OCI-LY3 (cell line): ENCODE measurements around the gene NHEJ1.
A peak's percentile ranks its signal among the peaks of the same experiment; 100 is the strongest.

Source experiments
- H2AFZ ChIP-seq: fragments of 200-600, 300-600 bp; shearing (Covaris generic); 2 replicates; pipeline ENCODE4 v1.6.0; 2014; ENCODE audit warnings: antibody characterized with exemption, low read depth, low read length
- H3K27ac ChIP-seq: fragments of 200-600, 300-600 bp; sonication (generic); 2 replicates; pipeline ENCODE4 v1.5.1; 2014; ENCODE audit warnings: mild to moderate bottlenecking, low read length, moderate library complexity, mixed read lengths
- H3K27me3 ChIP-seq: fragments of 200-600, 300-600 bp; sonication (generic); 2 replicates; pipeline ENCODE4 v1.6.1; 2014; ENCODE audit warnings: low read depth, low read length, mixed read lengths
- H3K36me3 ChIP-seq: fragments of 200-600, 300-600 bp; sonication (generic); replicated peaks from 2 replicates; pipeline ENCODE3; 2014; ENCODE audit warnings: low read depth, low read length, mixed read lengths
- H3K4me1 ChIP-seq: fragments of 300-600, 200-600 bp; sonication (generic); 2 replicates; pipeline ENCODE4 v1.6.1; 2014; ENCODE audit warnings: low read length, mixed read lengths
- H3K4me2 ChIP-seq: fragments of 200-600, 300-600 bp; sonication (generic); 2 replicates; pipeline ENCODE4 v1.6.1; 2014; ENCODE audit warnings: low read length, mixed read lengths
- H3K4me3 ChIP-seq: fragments of 300-600, 200-600 bp; sonication (generic); 2 replicates; pipeline ENCODE4 v1.5.1; 2014; ENCODE audit warnings: antibody characterized with exemption, mild to moderate bottlenecking, low read length, moderate library complexity
- H3K79me2 ChIP-seq: fragments of 300-600, 200-600 bp; shearing (Covaris generic); 2 replicates; pipeline ENCODE4 v1.6.1; 2014; ENCODE audit warnings: mild to moderate bottlenecking, low read length, mixed read lengths
- H3K9ac ChIP-seq: fragments of 300-600, 200-600 bp; shearing (Covaris generic); 2 replicates; pipeline ENCODE4 v1.6.0; 2014; ENCODE audit warnings: mild to moderate bottlenecking, low read length, moderate library complexity
- H3K9me3 ChIP-seq: fragments of 200-600, 300-600 bp; shearing (Covaris generic); 2 replicates; pipeline ENCODE4 v1.6.1; 2014; ENCODE audit warnings: low read length, mixed read lengths; ENCODE audit not compliant: insufficient read depth
- H4K20me1 ChIP-seq: fragments of 200-600, 300-600 bp; sonication (generic); 2 replicates; pipeline ENCODE4 v1.6.1; 2016; ENCODE audit warnings: low read length, mixed read lengths; ENCODE audit not compliant: insufficient read depth
- EZH2phosphoT487 ChIP-seq: fragments of 200-600 bp; shearing (Covaris generic); IDR thresholded peaks from 2 replicates; pipeline ENCODE4 v1.6.1; 2018; ENCODE audit warnings: antibody characterized with exemption, mixed run types, low read depth
- TF ChIP-seq, protein P1 (sequence below): fragments of 200-600, 300-600 bp; sonication (generic); IDR thresholded peaks from 2 replicates; pipeline ENCODE4 v1.5.1; 2014; ENCODE audit warnings: antibody characterized with exemption, low read length, low read depth

NHEJ1 gene

DNA sequence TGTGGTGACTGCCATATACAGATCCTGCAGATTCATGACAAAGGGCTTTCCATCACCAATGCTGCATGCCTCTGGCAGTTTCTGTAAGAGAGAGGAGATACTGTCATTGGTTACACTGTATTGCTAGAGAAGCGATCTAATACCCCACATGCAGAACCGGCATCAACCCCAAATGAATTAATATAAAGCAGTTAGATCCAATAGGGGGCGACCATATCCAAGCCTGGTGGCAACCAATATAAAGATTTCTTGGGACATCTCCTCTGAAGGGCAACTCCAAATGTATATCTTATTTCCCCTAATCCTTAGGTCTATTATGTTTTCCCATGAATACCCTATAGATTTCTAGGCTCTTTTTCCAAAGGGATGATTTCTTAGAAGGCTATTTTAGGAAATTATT lies 82.5 kb downstream of the NHEJ1 start:
- H3K4me2 ChIP-seq, result no peak overlapping the region
- TF ChIP-seq, protein P1, sequence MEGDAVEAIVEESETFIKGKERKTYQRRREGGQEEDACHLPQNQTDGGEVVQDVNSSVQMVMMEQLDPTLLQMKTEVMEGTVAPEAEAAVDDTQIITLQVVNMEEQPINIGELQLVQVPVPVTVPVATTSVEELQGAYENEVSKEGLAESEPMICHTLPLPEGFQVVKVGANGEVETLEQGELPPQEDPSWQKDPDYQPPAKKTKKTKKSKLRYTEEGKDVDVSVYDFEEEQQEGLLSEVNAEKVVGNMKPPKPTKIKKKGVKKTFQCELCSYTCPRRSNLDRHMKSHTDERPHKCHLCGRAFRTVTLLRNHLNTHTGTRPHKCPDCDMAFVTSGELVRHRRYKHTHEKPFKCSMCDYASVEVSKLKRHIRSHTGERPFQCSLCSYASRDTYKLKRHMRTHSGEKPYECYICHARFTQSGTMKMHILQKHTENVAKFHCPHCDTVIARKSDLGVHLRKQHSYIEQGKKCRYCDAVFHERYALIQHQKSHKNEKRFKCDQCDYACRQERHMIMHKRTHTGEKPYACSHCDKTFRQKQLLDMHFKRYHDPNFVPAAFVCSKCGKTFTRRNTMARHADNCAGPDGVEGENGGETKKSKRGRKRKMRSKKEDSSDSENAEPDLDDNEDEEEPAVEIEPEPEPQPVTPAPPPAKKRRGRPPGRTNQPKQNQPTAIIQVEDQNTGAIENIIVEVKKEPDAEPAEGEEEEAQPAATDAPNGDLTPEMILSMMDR, result no peak
- TF ChIP-seq EZH2phosphoT487, result no peak

DNA sequence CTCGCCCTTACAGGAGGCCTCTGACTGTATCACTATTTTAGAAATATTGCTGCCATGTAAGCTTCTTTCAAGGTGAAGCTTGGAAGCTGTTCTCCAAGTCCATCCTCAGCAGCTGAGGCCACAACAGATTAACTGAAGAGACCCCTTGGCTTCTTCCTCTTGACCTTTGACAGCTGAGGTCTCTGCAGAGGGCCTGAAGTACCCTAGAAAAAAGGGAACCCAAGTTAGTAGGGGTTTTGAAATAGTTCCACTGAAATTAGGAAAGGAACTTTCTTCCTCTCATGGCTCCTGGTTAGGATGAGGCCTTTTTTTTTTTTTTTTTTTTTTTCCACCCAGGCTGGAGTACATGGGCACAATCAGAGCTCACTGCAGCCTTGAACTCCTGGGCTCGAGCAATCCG lies 84.4 kb downstream of the NHEJ1 start:
- no peaks in the 10 kb centered on the region for H4K20me1 ChIP-seq
- no peaks in the 10 kb centered on the region for H3K27me3 ChIP-seq
- H3K79me2 ChIP-seq, result no peaks in the 10 kb centered on the region
- TF ChIP-seq, protein P1, result no peak
- no peak for TF ChIP-seq EZH2phosphoT487
- H3K27ac ChIP-seq, result no peak overlapping the region
- H3K9ac ChIP-seq, result no peak overlapping the region
- H3K4me1 ChIP-seq, result no peaks in the 10 kb centered on the region
- H3K4me2 ChIP-seq, result no peak overlapping the region
- no peak overlapping the region for H3K4me3 ChIP-seq
- no peak overlapping the region for H2AFZ ChIP-seq
- no peaks in the 10 kb centered on the region for H3K9me3 ChIP-seq
- H3K36me3 ChIP-seq, result no peaks in the 10 kb centered on the region

More for the DNA sequence above, 82.5 kb downstream of the NHEJ1 start:
- H3K27me3 ChIP-seq, result no peaks in the 10 kb centered on the region
- H3K9me3 ChIP-seq, result no peaks in the 10 kb centered on the region
- no peaks in the 10 kb centered on the region for H4K20me1 ChIP-seq
- no peak overlapping the region for H2AFZ ChIP-seq
- H3K27ac ChIP-seq, result no peak overlapping the region
- H3K79me2 ChIP-seq, result no peaks in the 10 kb centered on the region
- H3K36me3 ChIP-seq, result no peaks in the 10 kb centered on the region
- H3K4me1 ChIP-seq, result no peaks in the 10 kb centered on the region
- no peak overlapping the region for H3K9ac ChIP-seq
- no peak overlapping the region for H3K4me3 ChIP-seq

DNA sequence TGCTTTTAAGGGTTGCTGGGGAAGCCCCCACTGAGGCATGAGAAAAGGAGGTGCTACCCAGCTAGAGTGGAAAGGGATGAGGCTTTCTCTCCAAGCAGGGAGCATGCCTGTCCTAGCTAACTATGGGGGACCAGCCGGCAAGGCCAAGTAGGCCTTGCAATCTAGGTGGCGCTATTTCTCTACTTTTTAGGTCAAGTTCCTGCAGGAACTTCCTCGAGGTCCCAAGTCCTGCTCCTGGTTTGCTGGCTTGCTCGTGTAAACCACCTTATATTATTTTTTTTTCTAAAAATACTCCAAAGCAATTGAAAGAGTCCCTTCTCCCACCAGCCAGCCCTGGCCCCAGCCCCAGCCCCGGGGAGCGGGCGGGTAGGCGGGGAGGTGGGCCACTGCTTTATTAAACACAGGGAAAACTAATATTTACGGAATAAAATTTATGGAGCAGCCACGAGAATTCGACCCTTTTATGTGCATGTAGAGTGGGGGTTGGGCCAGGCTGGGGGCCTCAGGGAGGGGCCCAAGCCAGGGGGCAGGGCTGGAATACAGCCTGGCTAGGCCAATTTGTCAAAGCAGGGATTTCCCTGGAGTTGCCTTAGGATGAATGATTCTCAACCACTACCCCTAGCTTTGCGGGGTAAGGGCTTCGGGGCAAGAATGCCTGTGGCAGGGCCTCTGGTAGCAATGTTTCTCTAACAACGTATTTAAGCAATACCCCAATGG lies 87.0 kb downstream of the NHEJ1 start:
- no peaks in the 10 kb centered on the region for H3K79me2 ChIP-seq
- H3K4me2 ChIP-seq, result no peak overlapping the region
- H3K4me3 ChIP-seq, result no peak overlapping the region
- H3K27ac ChIP-seq, result no peak overlapping the region
- TF ChIP-seq EZH2phosphoT487, result no peak
- TF ChIP-seq, protein P1, result peak; percentile 59
- H3K9ac ChIP-seq, result no peak overlapping the region
- no peak overlapping the region for H2AFZ ChIP-seq
- no peaks in the 10 kb centered on the region for H3K36me3 ChIP-seq
- no peaks in the 10 kb centered on the region for H3K4me1 ChIP-seq
- H3K27me3 ChIP-seq, result no peaks in the 10 kb centered on the region
- H4K20me1 ChIP-seq, result no peaks in the 10 kb centered on the region
- H3K9me3 ChIP-seq, result no peaks in the 10 kb centered on the region

DNA sequence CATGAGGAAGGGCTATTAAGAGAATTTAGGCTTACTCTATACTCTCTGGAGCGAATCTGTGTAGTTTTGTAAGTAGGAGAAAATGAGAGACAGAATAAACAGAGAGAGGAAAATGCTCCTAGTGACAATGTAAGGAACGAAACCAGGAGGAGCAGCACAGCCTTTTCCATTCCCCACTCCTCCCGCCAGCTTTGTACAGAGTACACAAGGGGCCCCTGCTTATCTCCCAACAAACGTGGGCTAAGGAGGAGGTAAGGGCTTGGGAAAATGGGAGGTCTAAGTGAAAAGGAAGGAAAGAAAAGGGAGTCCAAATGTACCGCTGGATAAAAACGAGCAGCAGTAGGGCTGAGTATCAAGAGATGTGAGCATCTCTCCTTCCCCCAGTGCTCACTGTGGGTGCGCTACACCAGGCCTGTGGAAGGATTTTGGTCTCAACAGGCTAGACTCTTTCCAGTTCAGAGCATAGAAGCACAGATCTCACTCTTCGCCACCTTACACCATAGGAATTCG lies 87.8 kb downstream of the NHEJ1 start:
- TF ChIP-seq EZH2phosphoT487, result no peak
- TF ChIP-seq, protein P1, result no peak
- H3K4me3 ChIP-seq, result no peak overlapping the region
- no peak overlapping the region for H3K27ac ChIP-seq

More for the DNA sequence above, 87.8 kb downstream of the NHEJ1 start:
- no peak overlapping the region for H2AFZ ChIP-seq
- no peaks in the 10 kb centered on the region for H3K36me3 ChIP-seq
- no peaks in the 10 kb centered on the region for H4K20me1 ChIP-seq
- H3K9me3 ChIP-seq, result no peaks in the 10 kb centered on the region
- no peaks in the 10 kb centered on the region for H3K4me1 ChIP-seq
- H3K79me2 ChIP-seq, result no peaks in the 10 kb centered on the region
- H3K4me2 ChIP-seq, result no peak overlapping the region
- no peak overlapping the region for H3K9ac ChIP-seq
- no peaks in the 10 kb centered on the region for H3K27me3 ChIP-seq
